ENCODE measurements around the gene ICA1. TPM values are rescaled to one million over a fixed set of nuclear protein-coding genes. Genes with fewer than 3 reads are reported as not detected.

Gene ICA1
- total RNA-seq, 1 donor from 2014 or later: 1.9 TPM

DNA sequence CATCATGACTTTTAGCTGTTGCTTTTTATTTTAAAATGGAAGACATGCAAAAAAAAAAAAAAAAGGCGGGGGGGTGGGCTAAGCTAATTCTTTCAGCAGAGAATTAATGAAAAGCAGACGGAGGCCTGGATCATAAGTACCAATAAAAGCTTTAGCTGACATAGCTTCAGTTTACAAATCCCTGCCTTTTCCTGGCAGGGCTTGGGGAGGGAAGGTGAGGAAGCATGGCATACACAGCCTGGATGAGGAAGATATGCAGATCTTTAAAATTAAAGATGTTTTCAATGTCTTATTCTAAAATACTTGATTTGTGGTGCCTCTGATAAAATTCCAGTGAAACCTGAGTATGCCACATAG, 57.0 kb downstream of the ICA1 start:
- ATAC-seq (no peak), DNase-seq (ENCODE audit: low spot score) (no peak)

DNA sequence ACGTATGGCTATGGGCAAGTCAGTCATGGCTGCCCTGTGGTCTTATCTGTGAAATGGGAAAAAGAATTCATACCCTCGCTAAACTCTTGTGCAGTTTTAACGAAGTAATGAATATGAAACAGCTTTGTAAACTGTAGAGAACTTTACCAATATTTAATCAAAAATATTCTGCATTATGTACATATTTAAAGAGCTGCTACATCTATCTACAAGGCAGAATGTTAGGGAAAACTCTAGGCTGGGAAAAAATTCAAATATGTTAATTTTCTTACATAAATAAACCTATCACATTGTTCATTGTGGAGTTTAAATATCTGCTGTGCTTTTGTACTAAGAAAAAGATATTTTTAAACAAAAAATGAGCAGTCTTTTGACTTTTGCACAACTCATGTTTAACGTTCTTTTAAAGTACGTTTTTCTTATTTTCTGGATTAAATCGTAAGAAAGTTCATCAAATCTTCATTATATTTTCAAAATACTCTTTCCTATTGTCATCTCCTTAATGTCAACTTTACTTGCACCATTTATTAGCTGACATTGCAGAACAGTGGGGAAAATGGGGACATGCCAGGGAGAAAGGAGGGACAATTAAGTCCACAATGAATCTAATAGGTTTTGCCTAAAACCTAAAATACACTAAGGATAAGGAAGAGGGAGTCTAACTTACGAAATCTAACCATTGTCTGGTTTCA, 57.5 kb downstream of the ICA1 start:
- no peak for ATAC-seq
- no peak for DNase-seq (ENCODE audit: low spot score)

DNA sequence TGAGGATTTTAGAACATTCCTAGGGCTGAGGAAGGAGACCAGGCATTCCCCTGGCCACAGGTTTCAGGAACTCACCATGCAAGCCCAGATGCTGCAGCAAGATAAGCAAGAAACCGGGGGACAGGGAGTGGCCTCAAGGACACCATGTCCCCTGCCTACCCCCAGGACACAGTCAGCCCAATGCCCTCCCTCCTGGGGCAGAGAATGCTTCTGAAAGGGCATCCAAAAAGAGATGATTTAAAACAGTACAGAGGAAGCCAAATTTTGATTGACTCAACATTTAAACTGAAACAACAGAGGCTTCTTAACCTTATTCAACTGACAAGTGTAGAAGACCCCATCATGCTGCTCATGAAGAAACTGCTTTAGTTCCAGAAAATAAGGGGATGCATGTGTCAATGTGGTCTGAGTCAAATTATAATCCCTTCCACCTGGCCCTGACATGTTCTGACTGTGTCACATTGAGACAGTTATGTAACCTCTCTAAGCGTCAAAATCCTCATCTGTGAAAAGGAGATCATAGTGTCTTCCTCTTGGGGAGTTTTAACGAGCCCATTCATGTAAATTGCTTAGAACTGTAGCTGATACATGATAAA, 60.0 kb downstream of the ICA1 start:
- DNase-seq (ENCODE audit: low spot score) (no peak), ATAC-seq (no peak)

- no peak for ATAC-seq
- no peak for DNase-seq (ENCODE audit: low spot score)
Measured at GRCh38 chr7:8200717-8201116, 61.2 kb downstream of the ICA1 start.

- DNase-seq (ENCODE audit: low spot score) (no peak), ATAC-seq (no peak)
Measured at GRCh38 chr7:8200316-8200715, 61.7 kb downstream of the ICA1 start.

GRCh38 chr7:8197994-8198698, 63.8 kb downstream of the ICA1 start:
- ATAC-seq: no peak
- no peak for DNase-seq (ENCODE audit: low spot score)

- ATAC-seq: no peak
Measured at GRCh38 chr7:8192897-8193296, 69.1 kb downstream of the ICA1 start.

DNA sequence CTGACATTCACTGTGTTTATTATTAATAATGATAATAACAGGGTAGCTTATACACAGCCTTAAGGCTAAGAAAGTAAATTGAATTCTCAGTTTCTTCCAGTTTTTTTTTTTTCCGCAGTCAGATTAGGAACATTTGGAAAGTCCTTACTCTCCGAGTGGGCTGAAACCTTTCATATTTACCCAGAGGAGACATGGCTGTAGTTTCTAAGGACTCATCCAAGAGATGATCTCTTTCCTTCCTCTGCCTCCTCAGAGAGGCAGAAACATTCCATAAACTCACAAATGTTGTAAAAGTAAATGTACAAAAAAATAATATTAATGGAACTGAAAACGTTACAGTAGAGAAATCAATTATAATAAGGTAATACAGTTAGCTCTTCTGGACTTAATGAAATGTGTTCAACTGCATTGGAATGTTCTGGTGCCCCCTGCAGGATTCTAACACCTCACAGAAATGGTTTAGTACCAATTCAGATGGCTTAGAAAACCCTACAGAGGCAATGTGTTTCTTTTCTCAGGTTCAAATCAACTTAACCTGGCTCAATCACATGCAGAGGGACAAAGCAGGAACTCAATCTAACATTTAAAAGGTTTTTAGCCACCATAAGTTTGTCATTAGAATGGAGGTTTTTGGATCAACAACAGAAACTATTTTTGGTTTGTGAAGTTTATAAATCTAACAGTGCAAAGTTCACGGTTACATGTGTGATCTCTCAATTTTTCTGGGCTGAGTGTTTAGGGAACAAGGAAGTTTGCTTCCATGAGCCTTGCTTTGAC, 71.7 kb downstream of the ICA1 start:
- ATAC-seq (peak; percentile 99), DNase-seq (ENCODE audit: low spot score) (peak; percentile 62)

More at GRCh38 chr7:8192897-8193296, 69.1 kb downstream of the ICA1 start:
- no peak for DNase-seq (ENCODE audit: low spot score)

GRCh38 chr7:8189625-8190024, 72.3 kb downstream of the ICA1 start:
- no peak for ATAC-seq
- DNase-seq (ENCODE audit: low spot score): no peak

GRCh38 chr7:8185926-8186683, 75.9 kb downstream of the ICA1 start:
- ATAC-seq: no peak

GRCh38 chr7:8184221-8184620, 77.7 kb downstream of the ICA1 start:
- no peak for DNase-seq (ENCODE audit: low spot score)

More at GRCh38 chr7:8185926-8186683, 75.9 kb downstream of the ICA1 start:
- DNase-seq (ENCODE audit: low spot score): no peak

DNA sequence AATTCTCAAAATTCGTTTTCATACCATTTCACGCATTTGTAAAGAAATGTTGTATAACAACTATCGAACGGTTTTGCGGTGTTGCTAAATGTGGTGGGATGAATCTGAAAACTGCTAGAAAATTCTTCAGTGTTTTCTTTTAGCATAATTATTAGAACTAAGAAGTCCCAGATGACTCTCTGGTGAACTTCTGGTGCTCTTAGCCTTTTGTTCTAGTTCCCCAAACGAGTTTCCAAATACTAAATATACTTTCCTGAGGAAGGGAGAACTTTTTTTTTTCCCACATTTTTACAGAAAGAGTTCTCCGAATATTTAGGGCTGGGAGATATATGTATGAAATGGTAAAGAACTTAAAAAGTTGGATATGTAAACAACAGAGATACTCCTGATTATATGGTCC, 82.5 kb downstream of the ICA1 start:
- ATAC-seq (no peak), DNase-seq (ENCODE audit: low spot score) (no peak)

More at GRCh38 chr7:8184221-8184620, 77.7 kb downstream of the ICA1 start:
- ATAC-seq: no peak

- ATAC-seq: no peak
- no peak for DNase-seq (ENCODE audit: low spot score)
Measured at GRCh38 chr7:8178353-8178752, 83.6 kb downstream of the ICA1 start.

- DNase-seq (ENCODE audit: low spot score) (no peak), ATAC-seq (no peak)
Measured at GRCh38 chr7:8177109-8177933, 84.6 kb downstream of the ICA1 start.

GRCh38 chr7:8176370-8177081, 85.4 kb downstream of the ICA1 start:
- ATAC-seq (no peak), DNase-seq (ENCODE audit: low spot score) (no peak)

DNA sequence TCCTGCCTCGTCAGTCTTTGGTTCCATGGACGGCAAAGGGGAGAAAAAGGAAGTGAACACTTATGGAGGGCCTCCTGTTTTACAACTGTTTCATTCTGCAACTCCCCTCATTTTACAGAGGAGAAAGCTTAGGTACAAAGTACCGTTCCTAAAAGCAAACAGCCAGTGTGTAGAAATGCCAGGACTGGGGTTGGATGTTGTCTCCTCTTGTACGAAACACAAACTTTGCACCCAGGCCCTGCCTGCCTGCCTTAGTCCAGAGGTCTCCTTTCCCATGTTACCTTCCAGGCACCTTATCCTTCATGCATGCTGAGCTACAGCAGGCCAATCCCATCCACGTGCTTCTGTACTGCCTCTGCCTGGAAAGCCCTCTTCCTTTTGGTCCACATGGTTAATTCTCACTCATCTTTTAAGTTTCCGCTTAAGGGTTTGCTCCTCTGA, 86.0 kb downstream of the ICA1 start:
- peak; percentile 87 for DNase-seq (ENCODE audit: low spot score)
- ATAC-seq: peak; percentile 97

DNA sequence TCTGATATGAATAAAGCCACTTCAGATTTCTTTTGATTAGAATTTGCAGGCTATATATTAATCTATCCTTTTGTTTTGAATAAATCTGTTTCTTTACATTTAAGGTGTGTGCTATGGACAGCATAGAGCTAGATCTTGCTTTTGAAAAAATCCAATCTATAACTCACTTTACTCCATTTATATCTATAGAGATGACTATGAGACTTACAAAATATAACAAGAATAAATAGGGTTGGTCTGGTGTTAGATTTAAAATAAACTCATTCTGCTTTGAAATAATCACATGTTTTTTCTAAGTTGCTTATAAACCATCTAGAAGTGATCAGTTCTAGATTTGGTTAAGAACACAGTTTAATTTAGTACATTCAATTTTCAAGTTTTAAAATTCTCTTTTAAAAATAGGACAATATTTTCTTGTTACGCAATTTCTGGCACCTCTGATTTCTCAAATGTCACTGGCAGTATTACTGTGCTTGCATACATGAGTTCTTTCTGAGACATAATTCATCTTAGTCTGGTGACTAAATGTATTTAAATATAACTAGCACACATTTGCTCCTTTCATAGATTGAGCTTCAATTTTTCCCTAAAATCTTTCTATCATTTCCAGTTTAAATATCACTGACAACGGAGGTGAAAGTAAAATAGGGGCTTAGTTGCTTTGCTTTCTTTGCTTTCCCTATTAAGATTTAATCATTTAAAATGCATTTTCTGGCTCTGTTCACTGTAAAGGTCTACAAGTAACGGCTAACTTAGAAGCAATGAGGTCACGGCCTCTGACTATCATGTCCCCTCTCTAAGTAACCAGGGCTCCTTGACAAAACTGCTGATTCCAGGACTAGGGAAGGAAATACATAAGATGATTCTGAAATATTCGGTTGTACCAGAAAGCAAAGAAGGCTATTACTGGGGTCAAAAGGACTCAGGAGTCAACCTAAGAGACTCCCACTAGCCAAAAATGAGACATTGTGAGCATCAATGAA, 89.3 kb downstream of the ICA1 start:
- DNase-seq (ENCODE audit: low spot score): no peak
- no peak for ATAC-seq

GRCh38 chr7:8169171-8169570, 92.8 kb downstream of the ICA1 start:
- ATAC-seq (no peak), DNase-seq (ENCODE audit: low spot score) (no peak)
